BLaER1 treated with 17β-estradiol and CSF1 and Interleukin-3, amounts not matched to agents 10 nM and 100 nM (cell line): ENCODE data around the gene PLD1.

Source experiments
- H3K27ac ChIP-seq, 11 experiments: shearing (Covaris generic); formaldehyde crosslinking; 2 replicates each; pipeline ENCODE4 v1.8.1; 2022
- H3K27me3 ChIP-seq, 11 experiments: shearing (Covaris generic); formaldehyde crosslinking; 2 replicates each; pipeline ENCODE4 v1.8.1; 2022
- H3K36me3 ChIP-seq, 11 experiments: shearing (Covaris generic); formaldehyde crosslinking; 2 replicates each; pipeline ENCODE4 v1.8.1; 2022
- H3K4me1 ChIP-seq, 10 experiments: shearing (Covaris generic); formaldehyde crosslinking; 2 replicates each; pipeline ENCODE4 v1.8.1; 2022
- H3K4me2 ChIP-seq, 11 experiments: shearing (Covaris generic); formaldehyde crosslinking; 2 replicates each; pipeline ENCODE4 v1.8.1; 2022
- H3K4me3 ChIP-seq, 10 experiments: shearing (Covaris generic); formaldehyde crosslinking; 2 replicates each; pipeline ENCODE4 v1.8.1; 2022
- H3K9ac ChIP-seq, 11 experiments: shearing (Covaris generic); formaldehyde crosslinking; 2 replicates each; pipeline ENCODE4 v1.8.1; 2022
- H3K9me3 ChIP-seq, 11 experiments: shearing (Covaris generic); formaldehyde crosslinking; replicated peaks in 1 of 11; 2 replicates each; pipeline ENCODE4 v1.8.1; 2022
- H4K20me1 ChIP-seq, 11 experiments: shearing (Covaris generic); formaldehyde crosslinking; 2 replicates each; pipeline ENCODE4 v1.8.1; 2022
- Cebpa-rat ChIP-seq, 11 experiments: shearing (Covaris generic); IDR thresholded peaks; 2 replicates each; pipeline ENCODE4 v1.8.1; 2022

The PLD1 gene

DNA sequence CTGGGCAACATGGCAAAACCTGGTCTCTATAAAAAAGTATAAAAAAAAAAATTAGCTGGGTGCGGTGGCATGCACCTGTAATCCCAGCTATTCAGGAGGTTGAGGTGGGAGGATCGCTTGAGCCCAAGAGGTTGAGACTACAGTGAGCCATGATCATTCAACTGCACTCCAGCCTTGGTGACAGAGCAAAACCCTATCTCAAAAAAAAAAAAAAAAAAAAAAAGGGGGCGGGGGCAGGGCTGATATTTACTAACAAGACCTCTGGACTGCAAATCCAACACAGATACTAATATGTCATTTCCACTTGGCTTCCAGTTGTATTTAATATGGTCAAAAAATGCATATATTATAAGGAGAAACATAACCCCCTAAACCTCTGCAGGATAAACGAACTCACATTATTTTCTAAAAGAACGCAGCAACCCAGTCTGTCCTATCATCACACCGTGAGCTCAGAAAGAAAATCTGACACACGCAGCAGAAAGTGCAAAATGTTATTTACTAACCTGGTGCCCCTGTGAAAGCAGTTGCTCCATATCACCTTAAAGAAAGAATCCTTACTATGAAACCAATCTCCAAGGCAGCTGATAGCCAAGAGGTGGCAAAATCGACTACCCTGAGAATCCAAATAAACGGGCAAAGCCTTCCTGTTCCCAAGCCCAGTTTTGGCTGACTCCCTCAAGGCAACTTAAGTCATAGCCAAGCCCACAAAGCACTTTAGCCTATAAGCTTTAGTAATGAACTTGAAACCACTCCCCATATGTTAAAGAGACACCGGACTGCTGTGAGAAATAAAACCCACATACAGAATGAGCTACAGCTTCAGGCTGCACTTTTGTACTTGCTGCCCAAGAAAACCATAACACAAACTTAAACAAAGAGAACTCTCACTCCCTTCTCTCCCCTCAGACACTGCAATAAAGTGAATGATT is 39.3 kb downstream of the PLD1 start:
- Histone ChIP-seq H4K20me1 (peaks cover 0 to 58% (median 0%) of the 10 kb centered on the region in 11 experiments; a peak in 3 of 22 replicates), H3K9me3 (no peaks in the 10 kb centered on the region), H3K4me2 (peak overlapping the region in 4 of 11 experiments; percentile 11 to 39 (median 30); a peak in 6 of 22 replicates), H3K4me1 (peaks cover 0 to 24% (median 13%) of the 10 kb centered on the region in 10 experiments; a peak in 12 of 20 replicates), H3K27ac (no peak overlapping the region), H3K27me3 (no peaks in the 10 kb centered on the region), H3K4me3 (peak overlapping the region in 1 of 10 experiments; percentile 6; a peak in 1 of 20 replicates), H3K36me3 (no peaks in the 10 kb centered on the region), H3K9ac (peak overlapping the region in 1 of 11 experiments; percentile 36; a peak in 1 of 22 replicates)
- TF ChIP-seq Cebpa-rat (IDR thresholded peaks at IDR 0.05), result no peak

DNA sequence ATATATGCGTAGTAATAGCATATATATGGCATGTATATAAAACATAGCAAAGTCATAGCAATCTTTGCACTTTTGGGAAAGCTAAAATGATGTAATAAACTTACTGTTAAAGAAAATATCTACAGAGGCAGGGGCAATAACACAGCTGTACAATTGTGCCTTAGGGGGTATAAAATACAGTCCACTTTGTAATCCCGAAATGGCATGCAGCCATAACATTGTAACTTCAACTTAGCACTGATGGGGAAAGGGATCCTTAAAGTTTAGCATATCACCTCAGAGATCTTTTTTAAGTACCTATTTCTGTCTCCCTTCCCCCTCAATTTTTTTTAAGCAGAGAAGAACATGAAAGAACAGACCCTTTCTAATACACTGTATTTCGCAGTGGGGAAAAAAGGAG is 40.8 kb downstream of the PLD1 start:
- H3K9ac ChIP-seq, result no peak overlapping the region
- H3K36me3 ChIP-seq, result no peaks in the 10 kb centered on the region
- H3K27ac ChIP-seq, result no peak overlapping the region
- H3K4me2 ChIP-seq, result no peak overlapping the region
- H3K4me3 ChIP-seq, result no peak overlapping the region
- H3K9me3 ChIP-seq, result no peaks in the 10 kb centered on the region
- peaks cover 0 to 19% (median 12%) of the 10 kb centered on the region in 10 experiments; a peak in 8 of 20 replicates for H3K4me1 ChIP-seq
- TF ChIP-seq Cebpa-rat (IDR thresholded peaks at IDR 0.05), result no peak
- H3K27me3 ChIP-seq, result no peaks in the 10 kb centered on the region
- peaks cover 0 to 51% (median 0%) of the 10 kb centered on the region in 11 experiments; a peak in 3 of 22 replicates for H4K20me1 ChIP-seq

DNA sequence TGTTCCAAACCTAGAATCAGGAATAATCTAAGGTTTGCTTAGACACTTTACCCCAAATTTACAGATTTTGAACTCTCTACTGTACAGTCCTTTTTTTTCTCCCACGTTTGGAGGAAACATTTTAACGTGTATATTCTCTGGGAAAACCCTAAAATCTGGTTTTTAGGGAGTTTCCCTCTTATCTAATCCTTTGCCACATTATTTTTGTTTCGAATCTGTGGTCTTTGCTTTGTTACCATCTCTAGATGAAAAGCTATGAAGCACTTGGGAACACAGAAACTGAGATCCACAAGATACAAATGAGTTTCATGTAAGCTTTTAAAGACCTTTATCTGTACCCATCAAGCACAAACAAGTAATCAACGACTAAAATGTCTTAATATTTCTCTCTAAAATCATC is 41.3 kb downstream of the PLD1 start:
- no peak overlapping the region for H3K9ac ChIP-seq
- H3K36me3 ChIP-seq, result no peaks in the 10 kb centered on the region
- no peak for TF ChIP-seq Cebpa-rat (IDR thresholded peaks at IDR 0.05)

DNA sequence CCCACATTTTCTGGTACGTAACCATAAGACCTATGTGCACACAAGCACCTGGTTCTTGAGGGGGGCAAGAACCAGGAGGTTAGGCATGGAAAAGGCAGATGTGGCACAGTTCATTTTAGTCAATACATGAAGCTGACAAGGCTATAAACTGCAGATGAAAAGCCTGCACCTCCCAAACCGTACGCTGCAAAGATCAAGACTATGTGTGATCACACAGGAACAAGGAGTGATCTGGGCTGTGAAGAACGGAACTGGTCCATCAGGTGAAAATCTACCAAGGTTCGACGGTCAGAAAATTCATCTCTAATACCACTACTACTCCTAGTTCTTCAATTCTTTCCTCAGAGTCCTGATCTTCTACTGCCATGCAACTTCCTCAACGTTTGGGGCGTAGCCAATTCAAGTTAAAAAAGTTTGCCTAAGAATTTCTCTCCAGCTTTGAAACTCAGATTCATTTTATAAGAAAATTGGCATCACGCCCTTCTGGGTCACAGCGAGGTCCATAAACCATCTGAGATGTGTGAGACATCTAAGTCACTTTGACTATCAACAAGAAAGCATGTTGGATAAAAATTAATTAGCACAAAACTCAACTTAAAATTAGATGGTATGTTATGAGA is 41.9 kb downstream of the PLD1 start:
- Histone ChIP-seq H3K4me2 (no peak overlapping the region), H3K9me3 (no peaks in the 10 kb centered on the region), H3K4me1 (peaks cover 0 to 19% (median 7%) of the 10 kb centered on the region in 10 experiments; a peak in 7 of 20 replicates), H3K27ac (no peak overlapping the region), H3K36me3 (no peaks in the 10 kb centered on the region), H4K20me1 (peaks cover 0 to 49% (median 0%) of the 10 kb centered on the region in 11 experiments; a peak in 3 of 22 replicates), H3K9ac (no peak overlapping the region), H3K27me3 (no peaks in the 10 kb centered on the region), H3K4me3 (no peak overlapping the region)
- no peak for TF ChIP-seq Cebpa-rat (IDR thresholded peaks at IDR 0.05)

More for the DNA sequence above, 41.3 kb downstream of the PLD1 start:
- Histone ChIP-seq H3K27me3 (no peaks in the 10 kb centered on the region), H3K4me1 (peaks cover 0 to 19% (median 7%) of the 10 kb centered on the region in 10 experiments; a peak in 7 of 20 replicates), H4K20me1 (peaks cover 0 to 49% (median 0%) of the 10 kb centered on the region in 11 experiments; a peak in 3 of 22 replicates), H3K27ac (no peak overlapping the region), H3K9me3 (no peaks in the 10 kb centered on the region), H3K4me3 (no peak overlapping the region), H3K4me2 (no peak overlapping the region)

DNA sequence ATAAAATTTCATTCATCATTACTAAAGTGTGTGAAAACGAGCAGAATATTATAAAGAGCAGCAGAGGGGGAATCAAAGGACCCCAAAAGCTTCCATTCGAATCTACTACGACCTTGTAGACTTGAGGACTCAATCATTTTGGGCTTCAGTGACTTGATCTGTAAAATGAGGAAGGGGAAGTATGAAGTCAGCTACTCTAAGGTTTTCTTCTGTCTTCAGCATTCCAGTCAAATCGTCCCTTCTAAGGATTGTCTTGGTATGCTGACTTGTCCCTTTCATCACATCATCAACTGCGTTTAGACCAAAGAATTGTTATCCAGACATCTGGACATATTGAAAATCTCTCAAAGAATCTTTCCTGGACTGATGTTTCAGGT is 44.8 kb downstream of the PLD1 start:
- no peak overlapping the region for H3K9ac ChIP-seq
- no peaks in the 10 kb centered on the region for H3K9me3 ChIP-seq
- no peak overlapping the region for H3K4me3 ChIP-seq
- H3K4me2 ChIP-seq, result peak overlapping the region in 2 of 11 experiments; percentile 19; a peak in 1 of 22 replicates
- no peaks in the 10 kb centered on the region for H3K36me3 ChIP-seq
- H3K27me3 ChIP-seq, result no peaks in the 10 kb centered on the region
- H3K27ac ChIP-seq, result no peak overlapping the region
- no peak for TF ChIP-seq Cebpa-rat (IDR thresholded peaks at IDR 0.05)
- peaks cover 0 to 44% (median 0%) of the 10 kb centered on the region in 11 experiments; a peak in 3 of 22 replicates for H4K20me1 ChIP-seq
- peaks cover 0 to 20% (median 0%) of the 10 kb centered on the region in 10 experiments; a peak in 4 of 20 replicates for H3K4me1 ChIP-seq

DNA sequence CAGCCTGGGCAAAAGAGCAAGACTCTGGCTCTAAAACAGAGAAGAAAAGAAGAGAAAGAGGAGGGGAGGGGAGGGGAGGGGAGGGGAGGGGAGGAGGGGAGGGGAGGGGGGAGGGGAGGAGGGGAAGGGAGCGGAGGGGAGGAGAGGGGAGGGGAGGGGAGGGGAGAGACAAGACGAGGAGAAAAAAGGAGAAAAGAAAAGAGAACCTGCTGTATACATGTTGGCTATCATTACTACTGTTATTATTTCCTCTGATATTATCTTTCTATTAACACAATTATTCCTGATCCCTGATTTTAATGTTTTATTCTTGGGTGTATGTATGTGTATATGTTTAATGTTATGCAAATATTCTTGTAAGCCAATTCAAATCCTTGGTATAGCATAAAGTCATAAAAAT is 46.9 kb downstream of the PLD1 start:
- Histone ChIP-seq H3K27ac (no peak overlapping the region), H3K4me2 (no peak overlapping the region), H3K27me3 (no peaks in the 10 kb centered on the region), H3K4me1 (peaks cover 0 to 20% (median 0%) of the 10 kb centered on the region in 10 experiments; a peak in 4 of 20 replicates), H3K4me3 (no peak overlapping the region), H4K20me1 (peaks cover 0 to 41% (median 0%) of the 10 kb centered on the region in 11 experiments; a peak in 3 of 22 replicates), H3K9ac (no peak overlapping the region), H3K36me3 (no peaks in the 10 kb centered on the region), H3K9me3 (no peaks in the 10 kb centered on the region)
- TF ChIP-seq Cebpa-rat (IDR thresholded peaks at IDR 0.05), result no peak

DNA sequence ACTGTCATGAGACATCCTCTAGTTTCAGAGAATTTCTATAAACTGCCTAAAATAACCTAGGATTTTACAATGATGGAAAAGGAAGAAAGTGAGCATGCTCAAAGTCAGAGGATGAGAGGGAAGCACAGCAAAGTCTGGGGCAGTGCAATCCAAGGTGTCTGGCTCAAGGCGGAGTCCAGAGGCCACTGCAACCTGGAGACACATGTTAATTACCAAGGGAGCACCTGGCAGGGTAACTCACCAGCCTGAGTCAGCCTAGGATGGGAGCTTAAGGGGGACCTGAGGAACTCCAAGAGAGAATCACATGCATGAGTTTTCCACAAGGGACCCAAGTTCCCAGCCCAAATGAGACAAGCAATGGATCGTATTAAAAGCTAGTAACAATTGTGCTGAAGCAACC is 49.8 kb downstream of the PLD1 start:
- no peak overlapping the region for H3K4me2 ChIP-seq
- peaks cover 0 to 40% (median 0%) of the 10 kb centered on the region in 11 experiments; a peak in 3 of 22 replicates for H4K20me1 ChIP-seq
- H3K4me1 ChIP-seq, result peaks cover 0 to 18% (median 0%) of the 10 kb centered on the region in 10 experiments; a peak in 4 of 20 replicates
- TF ChIP-seq Cebpa-rat (IDR thresholded peaks at IDR 0.05), result no peak
- H3K4me3 ChIP-seq, result no peak overlapping the region
- no peaks in the 10 kb centered on the region for H3K27me3 ChIP-seq
- H3K36me3 ChIP-seq, result no peaks in the 10 kb centered on the region
- H3K27ac ChIP-seq, result no peak overlapping the region
- no peaks in the 10 kb centered on the region for H3K9me3 ChIP-seq
- no peak overlapping the region for H3K9ac ChIP-seq

DNA sequence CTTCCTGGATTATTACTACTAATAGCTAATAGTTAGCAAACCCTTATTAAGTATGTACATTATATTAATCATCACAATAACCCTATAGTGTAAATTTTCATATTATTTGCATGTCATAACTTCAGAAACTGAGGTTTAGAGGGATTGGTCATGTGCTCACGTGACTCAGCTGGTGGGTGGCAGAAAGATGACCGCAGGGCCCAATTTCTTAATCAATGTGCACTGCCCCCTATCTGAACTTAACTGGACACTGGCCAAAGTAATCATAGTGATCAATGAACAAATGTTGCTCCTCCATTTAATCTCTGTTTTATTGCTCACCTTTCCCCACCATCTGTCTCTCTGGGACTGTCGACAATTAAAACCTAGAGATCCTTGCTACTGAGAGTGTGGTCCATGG is 52.2 kb downstream of the PLD1 start:
- no peak overlapping the region for H3K4me3 ChIP-seq
- H3K9ac ChIP-seq, result no peak overlapping the region
- H3K4me1 ChIP-seq, result peaks cover 0 to 21% (median 0%) of the 10 kb centered on the region in 10 experiments; a peak in 4 of 20 replicates
- no peak overlapping the region for H3K4me2 ChIP-seq
- TF ChIP-seq Cebpa-rat (IDR thresholded peaks at IDR 0.05), result no peak
- no peaks in the 10 kb centered on the region for H3K36me3 ChIP-seq
- no peaks in the 10 kb centered on the region for H3K27me3 ChIP-seq
- H3K9me3 ChIP-seq, result no peaks in the 10 kb centered on the region
- no peak overlapping the region for H3K27ac ChIP-seq
- peaks cover 0 to 43% (median 0%) of the 10 kb centered on the region in 11 experiments; a peak in 3 of 22 replicates for H4K20me1 ChIP-seq
